ENCODE measurements around the gene TDP1.

DNA sequence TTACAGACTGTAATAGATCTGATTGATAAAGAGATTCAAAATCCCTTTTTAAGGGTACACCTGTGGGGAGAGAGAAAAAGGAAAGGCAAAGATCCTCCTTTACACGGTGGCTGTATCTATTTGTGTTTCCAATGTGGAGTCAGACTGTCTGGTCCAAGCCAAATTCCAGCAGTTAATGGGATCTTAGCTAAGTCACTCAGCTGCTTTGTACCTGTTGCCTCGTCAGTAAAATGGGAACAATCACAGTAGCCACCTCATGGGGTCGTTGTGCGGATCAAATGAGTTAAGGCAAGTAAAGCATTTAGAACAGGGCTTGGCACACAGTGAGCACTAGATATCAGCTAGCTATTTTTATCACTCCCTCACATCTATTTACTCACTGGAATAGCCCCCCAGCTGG is 48.1 kb upstream of the TDP1 start:
- TF ChIP-seq POLR2A (IDR thresholded peaks at IDR 0.05) = no peak
- TF ChIP-seq, protein P1, sequence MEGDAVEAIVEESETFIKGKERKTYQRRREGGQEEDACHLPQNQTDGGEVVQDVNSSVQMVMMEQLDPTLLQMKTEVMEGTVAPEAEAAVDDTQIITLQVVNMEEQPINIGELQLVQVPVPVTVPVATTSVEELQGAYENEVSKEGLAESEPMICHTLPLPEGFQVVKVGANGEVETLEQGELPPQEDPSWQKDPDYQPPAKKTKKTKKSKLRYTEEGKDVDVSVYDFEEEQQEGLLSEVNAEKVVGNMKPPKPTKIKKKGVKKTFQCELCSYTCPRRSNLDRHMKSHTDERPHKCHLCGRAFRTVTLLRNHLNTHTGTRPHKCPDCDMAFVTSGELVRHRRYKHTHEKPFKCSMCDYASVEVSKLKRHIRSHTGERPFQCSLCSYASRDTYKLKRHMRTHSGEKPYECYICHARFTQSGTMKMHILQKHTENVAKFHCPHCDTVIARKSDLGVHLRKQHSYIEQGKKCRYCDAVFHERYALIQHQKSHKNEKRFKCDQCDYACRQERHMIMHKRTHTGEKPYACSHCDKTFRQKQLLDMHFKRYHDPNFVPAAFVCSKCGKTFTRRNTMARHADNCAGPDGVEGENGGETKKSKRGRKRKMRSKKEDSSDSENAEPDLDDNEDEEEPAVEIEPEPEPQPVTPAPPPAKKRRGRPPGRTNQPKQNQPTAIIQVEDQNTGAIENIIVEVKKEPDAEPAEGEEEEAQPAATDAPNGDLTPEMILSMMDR (IDR thresholded peaks at IDR 0.05) = no peak
- no peak for TF ChIP-seq POLR2AphosphoS5 (IDR thresholded peaks at IDR 0.05)
